Ovary (tissue), 9 donors: ENCODE results near the gene SULT1A1. TPM values are rescaled to one million over a fixed set of nuclear protein-coding genes. Genes with fewer than 3 reads are reported as not detected.
"Not testable (repeated sequence)": the region's sequence is repeated elsewhere in the genome, so short reads cannot be mapped to it uniquely, and the experiment has no call there.

ENCODE experiments used
- DNase-seq, 5 donors: peaks; one replicate each; pipeline ENCODE4 v3.0.0-alpha.2; 2019 to 2020
- H3K27ac ChIP-seq, 2 donors: fragments of 200-600 bp; one replicate each; pipeline versions ENCODE4 v1.5.1 to v1.8.0; 2019 to 2022
- H3K27me3 ChIP-seq: fragments of 200-600 bp; one replicate; pipeline ENCODE4 v1.8.0; 2022
- H3K36me3 ChIP-seq: fragments of 200-600 bp; sonication (generic); one replicate; pipeline ENCODE4 v1.5.1; 2019
- H3K4me1 ChIP-seq: one replicate; pipeline ENCODE4 v1.8.1; 2013; ENCODE audit warnings: mild to moderate bottlenecking, moderate library complexity; ENCODE audit not compliant: insufficient read depth
- H3K4me3 ChIP-seq: fragments of 200-600 bp; sonication (generic); one replicate; pipeline ENCODE4 v1.5.1; 2017
- H3K9me3 ChIP-seq, 2 donors: fragments of 200-600 bp in 1 of 2; sonication (generic) in 1 of 2; one replicate each; pipeline versions ENCODE4 v1.5.1 to v1.8.1; 2013 to 2019; ENCODE audit warnings: mild to moderate bottlenecking in 1 of 2, moderate library complexity in 1 of 2
- EP300 ChIP-seq: sonication (generic); formaldehyde crosslinking; IDR thresholded peaks from one replicate; pipeline ENCODE4 v1.6.1; 2017; ENCODE audit warnings: antibody characterized with exemption
- POLR2A ChIP-seq: fragments of 450-650 bp; IDR thresholded peaks from one replicate; pipeline ENCODE4 v1.6.1; 2017; ENCODE audit warnings: antibody characterized with exemption, mild to moderate bottlenecking, moderate library complexity
- WGBS, 3 donors: extraction: QIAGEN DNeasy Blood & Tissue Kit in 1 of 3; methylation state at CpG; one replicate each; pipeline versions ENCODE4 v1.1.5 to v1.1.7; 2013 to 2017; 5-methylcytosine and 5-hydroxymethylcytosine counted together
- intact Hi-C, 4 donors: fragments of 100-400 bp; cut with DNase I; formaldehyde crosslinking; loops; one replicate each; pipeline versions ENCODE4 v1.11.0 to v1.15.1; 2022 to 2023
- polyA plus RNA-seq, 2 donors: library from polyadenylated mRNA; stranded (reverse); fragments of 200-250 nt in 1 of 2; fragments of 350-450 nt in 1 of 2; fragmentation: Illumina TruSeq in 1 of 2; extraction: RNeasy Lipid Tissue Mini Kit (QIAGEN cat#74804) in 1 of 2; gene quantifications; one replicate each; pipeline ENCODE4 v1.2.3, GENCODE V29; 2013 to 2014
- total RNA-seq, 7 donors: library from RNA; depleted of rRNA in 2 of 7; stranded (reverse); fragments of >200 nt in 2 of 7; fragmentation: NEBNext Ultra II Directional in 3 of 7; extraction: Animal tissue kit (Norgen Biotek cat#: 25700) in 3 of 7; gene quantifications; one replicate each; pipeline versions ENCODE4 v1.1.0 to v1.2.4, GENCODE V29; 2016 to 2023
- TF ChIP-seq, protein P1 (sequence below), 3 donors: fragments of 450-650 bp in 2 of 3; fragments of 200-600 bp in 1 of 3; IDR thresholded peaks; one replicate each; pipeline versions ENCODE4 v1.5.1 to v1.8.0; 2016 to 2022; ENCODE audit warnings: antibody characterized with exemption in 3 of 3, mild to moderate bottlenecking in 1 of 3
- donor health status: DM: no; HTN: no; CAD: no; lungs with moderate emphysema.
- donor health status: DM: no; HTN: no; CAD: no.
- donor health status: Bipolar disorder and iron deficiency.
- donor health status: DM: yes; HTN: yes; CAD: no.
- donor health status: DM: no; HTN: no; CAD: no.
- donor health status: DM: yes; HTN: yes; CAD: no.

SULT1A1 gene
- total and polyA plus RNA-seq, 9 donors: 5.4 to 54.6 (median 11.3) TPM

DNA sequence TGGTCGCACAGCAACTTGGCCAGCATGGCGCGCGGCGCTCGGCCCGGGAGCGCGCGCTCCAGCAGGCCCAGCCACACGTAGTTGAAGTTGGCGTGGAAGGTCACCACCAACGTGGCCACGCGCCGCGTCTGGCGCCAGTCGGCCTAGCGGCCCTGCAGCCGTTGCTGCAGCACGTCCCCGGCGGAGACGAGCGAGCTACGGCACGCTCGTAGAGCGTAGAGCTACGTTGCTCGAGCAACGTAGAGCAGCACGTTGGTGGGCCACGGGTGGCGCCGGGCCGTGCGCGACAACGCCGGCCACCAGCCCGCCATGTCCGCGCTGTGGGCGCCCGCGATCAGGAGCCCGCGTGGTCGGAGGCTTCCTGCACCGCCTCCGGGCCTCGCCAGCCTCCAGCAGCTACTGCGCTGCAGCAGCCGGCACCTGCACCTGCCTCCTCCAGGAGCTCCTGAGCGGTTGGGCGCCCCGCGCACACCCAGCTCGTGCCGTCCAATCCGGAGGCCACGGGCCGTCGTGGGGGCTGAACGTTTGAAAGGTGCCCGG, 13.4 kb upstream of the SULT1A1 start:
- Histone ChIP-seq H3K27me3 (no peaks in the 10 kb centered on the region), H3K4me3 (peak overlapping the region; percentile 38), H3K36me3 (no peaks in the 10 kb centered on the region), H3K27ac (peak overlapping the region in 1 of 2 donors; percentile 53), H3K4me1 (peaks cover 2% of the 10 kb centered on the region), H3K9me3 (no peaks in the 10 kb centered on the region)
- peak in 2 of 5 donors; percentile 54 to 60 for DNase-seq
- 0 to 4% (median 3%) methylated on average over 19 to 68 of the region's 68 CpGs for WGBS, 3 donors
- intact Hi-C loops: no loop called here
- TF ChIP-seq, protein P1, sequence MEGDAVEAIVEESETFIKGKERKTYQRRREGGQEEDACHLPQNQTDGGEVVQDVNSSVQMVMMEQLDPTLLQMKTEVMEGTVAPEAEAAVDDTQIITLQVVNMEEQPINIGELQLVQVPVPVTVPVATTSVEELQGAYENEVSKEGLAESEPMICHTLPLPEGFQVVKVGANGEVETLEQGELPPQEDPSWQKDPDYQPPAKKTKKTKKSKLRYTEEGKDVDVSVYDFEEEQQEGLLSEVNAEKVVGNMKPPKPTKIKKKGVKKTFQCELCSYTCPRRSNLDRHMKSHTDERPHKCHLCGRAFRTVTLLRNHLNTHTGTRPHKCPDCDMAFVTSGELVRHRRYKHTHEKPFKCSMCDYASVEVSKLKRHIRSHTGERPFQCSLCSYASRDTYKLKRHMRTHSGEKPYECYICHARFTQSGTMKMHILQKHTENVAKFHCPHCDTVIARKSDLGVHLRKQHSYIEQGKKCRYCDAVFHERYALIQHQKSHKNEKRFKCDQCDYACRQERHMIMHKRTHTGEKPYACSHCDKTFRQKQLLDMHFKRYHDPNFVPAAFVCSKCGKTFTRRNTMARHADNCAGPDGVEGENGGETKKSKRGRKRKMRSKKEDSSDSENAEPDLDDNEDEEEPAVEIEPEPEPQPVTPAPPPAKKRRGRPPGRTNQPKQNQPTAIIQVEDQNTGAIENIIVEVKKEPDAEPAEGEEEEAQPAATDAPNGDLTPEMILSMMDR (IDR thresholded peaks at IDR 0.05): no peak
- no peak for TF ChIP-seq POLR2A
- no peak for TF ChIP-seq EP300

DNA sequence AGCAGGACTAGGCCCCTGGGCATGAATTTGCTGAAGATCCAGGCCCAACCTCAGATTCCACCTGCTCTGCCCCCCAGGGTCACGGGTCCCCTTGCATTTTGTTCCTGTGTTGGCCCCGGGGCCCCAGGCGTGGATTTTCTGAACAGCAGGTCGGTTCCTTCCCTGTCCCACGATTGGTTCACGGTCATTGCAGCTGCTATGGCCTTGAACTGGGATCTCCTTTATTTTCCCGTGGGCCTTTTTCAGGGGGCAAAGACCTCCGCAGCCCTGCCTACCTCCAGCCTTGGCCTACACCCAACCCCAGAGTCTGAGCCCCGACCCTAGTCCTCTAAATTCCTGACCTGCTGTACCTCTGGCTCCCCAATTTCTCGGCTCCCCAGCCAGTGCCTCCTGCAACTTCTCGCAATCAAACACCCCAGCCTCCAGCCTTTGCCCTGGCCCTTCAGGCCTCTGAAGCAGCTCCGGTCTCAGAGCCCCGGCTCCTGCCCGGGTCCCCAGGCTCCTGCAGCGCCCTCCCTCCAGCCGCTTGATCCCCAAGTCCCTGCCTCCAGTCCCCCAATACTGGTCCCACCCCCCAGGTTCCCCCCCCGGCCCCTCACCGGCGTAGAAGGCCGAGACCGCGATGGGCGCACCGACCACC, 12.8 kb upstream of the SULT1A1 start:
- H3K4me1 ChIP-seq, intact Hi-C loops, H3K9me3 ChIP-seq, H3K36me3 ChIP-seq, DNase-seq, H3K27me3 ChIP-seq: not testable (repeated sequence)
- H3K4me3 ChIP-seq: peak overlapping the region; percentile 38
- H3K27ac ChIP-seq: peak overlapping the region in 1 of 2 donors; percentile 53
- 27 to 32% (median 29%) methylated on average over 24 of the region's 24 CpGs for WGBS, 3 donors

DNA sequence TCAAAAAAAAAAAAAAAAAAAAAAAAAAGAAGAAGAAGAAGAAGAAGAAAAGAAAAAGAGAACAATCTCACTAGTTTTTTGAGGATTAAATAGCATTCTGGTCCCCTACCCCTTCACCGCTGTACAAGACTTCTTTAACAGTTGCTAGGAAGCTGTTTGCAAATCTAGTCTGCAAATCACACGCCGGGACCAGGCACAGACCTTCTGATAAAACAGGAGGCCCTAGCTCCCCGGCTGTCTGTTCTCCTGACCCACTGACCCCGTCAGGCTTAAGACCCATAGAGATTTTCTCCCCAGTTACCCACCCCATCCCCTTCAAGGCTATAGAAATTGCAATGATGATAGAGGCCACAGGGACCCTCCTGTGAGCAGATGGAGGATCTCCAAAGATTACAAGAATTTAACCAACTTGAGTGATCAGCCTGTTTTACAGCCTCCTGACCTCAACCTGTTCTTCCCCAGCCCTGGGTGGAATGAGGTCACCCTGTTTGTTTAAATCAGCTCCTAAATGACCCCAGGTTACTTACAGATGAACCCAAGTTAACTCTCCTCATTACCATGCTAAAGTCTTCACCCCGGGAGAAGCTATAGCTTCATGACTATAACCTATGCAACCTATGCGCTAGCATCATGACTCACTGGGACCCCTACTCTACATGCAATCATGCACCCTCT, 11.8 kb upstream of the SULT1A1 start:
- Histone ChIP-seq H3K27me3 (no peaks in the 10 kb centered on the region), H3K4me3 (no peak overlapping the region), H3K36me3 (no peaks in the 10 kb centered on the region), H3K27ac (no peak overlapping the region), H3K4me1 (peaks cover 2% of the 10 kb centered on the region), H3K9me3 (no peaks in the 10 kb centered on the region)
- no peak for TF ChIP-seq POLR2A
- TF ChIP-seq EP300: no peak
- TF ChIP-seq, protein P1 (IDR thresholded peaks at IDR 0.05): no peak
- intact Hi-C loops: no loop called here
- DNase-seq: no peak
- WGBS, 3 donors: 77 to 83% (median 80%) methylated on average over 7 of the region's 7 CpGs

DNA sequence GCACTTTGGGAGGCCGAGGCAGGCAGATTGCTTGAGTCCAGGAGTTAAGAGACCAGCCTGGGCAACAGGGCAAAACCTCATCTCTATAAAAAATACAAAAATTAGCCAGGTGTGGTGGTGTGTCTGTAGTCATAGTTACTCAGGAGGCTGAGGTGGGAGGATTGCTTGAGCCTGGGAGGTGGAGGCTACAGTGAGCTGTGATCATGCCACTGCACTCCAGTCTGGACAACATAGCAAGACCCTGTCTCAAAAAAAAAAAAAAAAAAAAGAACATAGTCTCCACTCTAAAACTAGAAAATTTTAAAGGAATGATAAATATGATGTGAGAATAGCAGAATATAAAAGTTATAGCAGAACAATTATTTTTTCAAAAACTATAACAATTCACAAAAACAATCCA, 10.5 kb upstream of the SULT1A1 start:
- 56 to 70% (median 68%) methylated on average over 1 of the region's 1 CpG for WGBS, 3 donors
- H3K4me1 ChIP-seq, H3K9me3 ChIP-seq, H3K27me3 ChIP-seq, intact Hi-C loops, DNase-seq, H3K36me3 ChIP-seq, H3K27ac ChIP-seq, H3K4me3 ChIP-seq: not testable (repeated sequence)

DNA sequence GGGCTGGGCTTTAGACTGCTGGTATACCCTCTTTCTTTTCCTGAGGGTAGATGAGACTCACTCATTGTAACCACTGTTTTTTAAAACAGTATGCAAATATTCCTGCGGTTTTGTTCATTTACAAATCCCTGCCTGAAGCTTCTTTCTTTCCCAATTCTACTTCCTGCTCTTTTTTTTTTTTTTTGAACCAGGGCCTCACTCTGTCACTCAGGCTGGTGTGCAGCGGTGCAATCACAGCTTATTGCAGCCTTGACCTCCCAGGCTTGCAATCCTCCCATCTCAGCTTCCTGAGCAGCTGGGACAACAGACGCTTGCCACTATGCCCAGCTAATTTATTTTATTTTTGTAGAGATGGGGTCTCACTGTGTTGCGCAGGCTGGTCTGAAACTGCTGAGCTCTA, 8.0 kb upstream of the SULT1A1 start:
- intact Hi-C loops: no loop called here
- Histone ChIP-seq H3K27me3 (no peaks in the 10 kb centered on the region), H3K36me3 (no peaks in the 10 kb centered on the region), H3K27ac (no peak overlapping the region), H3K4me1 (peaks cover 2% of the 10 kb centered on the region), H3K9me3 (no peaks in the 10 kb centered on the region), H3K4me3 (no peak overlapping the region)
- no peak for DNase-seq
- WGBS, 3 donors: 45 to 62% (median 60%) methylated on average over 4 of the region's 4 CpGs
- TF ChIP-seq, protein P1 (IDR thresholded peaks at IDR 0.05): no peak
